Kidney epithelial cell (primary cell): ENCODE results near the gene RAPGEFL1. TPM values are rescaled to one million over a fixed set of nuclear protein-coding genes. Genes with fewer than 3 reads are reported as not detected.

ENCODE experiments used
- DNase-seq: peaks from one replicate; pipeline ENCODE4 v3.0.0-alpha.2; 2010; ENCODE audit warnings: low read depth
- H3K27me3 ChIP-seq: 2 replicates; pipeline ENCODE4 v1.6.0; 2011; ENCODE audit warnings: low read length; ENCODE audit not compliant: control insufficient read depth, insufficient read depth
- H3K36me3 ChIP-seq: 2 replicates; pipeline ENCODE4 v1.5.1; 2011; ENCODE audit warnings: low read length; ENCODE audit not compliant: control insufficient read depth, insufficient read depth
- H3K4me3 ChIP-seq: 2 replicates; pipeline ENCODE4 v1.5.1; 2011; ENCODE audit warnings: low read depth, mild to moderate bottlenecking, control low read depth, low read length
- total RNA-seq: library from RNA; depleted of rRNA; stranded (reverse); fragments of >200 nt; gene quantifications from 2 replicates; pipeline ENCODE4 v1.2.3, GENCODE V29; 2015
- TF ChIP-seq, protein P1 (sequence below): IDR thresholded peaks from 2 replicates; pipeline ENCODE4 v1.5.1; 2011; ENCODE audit warnings: mild to moderate bottlenecking, moderate library complexity, low read length, control low read depth, inconsistent platforms; ENCODE audit not compliant: insufficient read depth, poor library complexity, severe bottlenecking

Gene RAPGEFL1
- total RNA-seq, 1 donor from 2014 or later = 3.4 TPM

DNA sequence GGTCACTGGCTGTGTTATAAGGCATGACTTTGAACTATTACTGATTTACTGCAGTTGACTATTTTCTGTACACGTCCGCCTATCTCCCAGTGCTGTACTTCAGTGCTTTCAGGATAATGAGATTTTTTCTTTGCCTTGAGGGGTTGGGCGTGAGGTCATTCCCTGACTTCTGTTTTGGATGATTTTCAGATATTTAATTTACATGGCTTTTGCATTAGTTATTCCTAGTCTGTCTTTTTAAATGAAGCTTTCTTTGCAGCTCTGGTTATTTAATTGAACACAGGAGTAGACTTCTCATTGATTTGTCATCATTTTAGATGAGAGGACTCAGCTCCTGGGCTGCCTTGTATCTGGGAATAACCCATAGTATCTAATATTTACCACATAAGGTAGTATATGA lies 65.5 kb downstream of the RAPGEFL1 start:
- no peak for DNase-seq
- H3K4me3 ChIP-seq = no peak overlapping the region
- TF ChIP-seq, protein P1, sequence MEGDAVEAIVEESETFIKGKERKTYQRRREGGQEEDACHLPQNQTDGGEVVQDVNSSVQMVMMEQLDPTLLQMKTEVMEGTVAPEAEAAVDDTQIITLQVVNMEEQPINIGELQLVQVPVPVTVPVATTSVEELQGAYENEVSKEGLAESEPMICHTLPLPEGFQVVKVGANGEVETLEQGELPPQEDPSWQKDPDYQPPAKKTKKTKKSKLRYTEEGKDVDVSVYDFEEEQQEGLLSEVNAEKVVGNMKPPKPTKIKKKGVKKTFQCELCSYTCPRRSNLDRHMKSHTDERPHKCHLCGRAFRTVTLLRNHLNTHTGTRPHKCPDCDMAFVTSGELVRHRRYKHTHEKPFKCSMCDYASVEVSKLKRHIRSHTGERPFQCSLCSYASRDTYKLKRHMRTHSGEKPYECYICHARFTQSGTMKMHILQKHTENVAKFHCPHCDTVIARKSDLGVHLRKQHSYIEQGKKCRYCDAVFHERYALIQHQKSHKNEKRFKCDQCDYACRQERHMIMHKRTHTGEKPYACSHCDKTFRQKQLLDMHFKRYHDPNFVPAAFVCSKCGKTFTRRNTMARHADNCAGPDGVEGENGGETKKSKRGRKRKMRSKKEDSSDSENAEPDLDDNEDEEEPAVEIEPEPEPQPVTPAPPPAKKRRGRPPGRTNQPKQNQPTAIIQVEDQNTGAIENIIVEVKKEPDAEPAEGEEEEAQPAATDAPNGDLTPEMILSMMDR = no peak
- no peaks in the 10 kb centered on the region for H3K27me3 ChIP-seq
- peaks cover 1% of the 10 kb centered on the region for H3K36me3 ChIP-seq

DNA sequence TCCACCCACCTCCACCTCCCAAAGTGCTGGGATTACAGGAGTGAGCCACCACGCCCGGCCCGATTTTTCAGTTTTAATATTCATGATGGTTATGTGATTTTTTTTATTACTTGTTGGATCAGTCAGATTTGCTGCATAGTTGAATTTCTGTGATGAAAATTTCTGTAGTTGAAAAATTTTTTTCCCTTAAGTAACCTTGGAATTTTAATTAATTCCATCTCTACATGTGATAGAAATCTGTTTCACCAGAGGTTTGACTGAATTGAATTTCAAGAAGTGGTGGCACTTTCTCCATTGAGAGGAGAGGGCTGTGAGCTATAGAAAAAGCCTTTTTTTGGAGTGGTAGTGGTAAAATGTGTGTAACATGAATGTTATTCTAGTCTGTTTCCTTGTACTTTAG lies 66.5 kb downstream of the RAPGEFL1 start:
- TF ChIP-seq, protein P1 = no peak
- Histone ChIP-seq H3K36me3 (peaks cover 1% of the 10 kb centered on the region), H3K27me3 (no peaks in the 10 kb centered on the region), H3K4me3 (no peak overlapping the region)
- DNase-seq = no peak

DNA sequence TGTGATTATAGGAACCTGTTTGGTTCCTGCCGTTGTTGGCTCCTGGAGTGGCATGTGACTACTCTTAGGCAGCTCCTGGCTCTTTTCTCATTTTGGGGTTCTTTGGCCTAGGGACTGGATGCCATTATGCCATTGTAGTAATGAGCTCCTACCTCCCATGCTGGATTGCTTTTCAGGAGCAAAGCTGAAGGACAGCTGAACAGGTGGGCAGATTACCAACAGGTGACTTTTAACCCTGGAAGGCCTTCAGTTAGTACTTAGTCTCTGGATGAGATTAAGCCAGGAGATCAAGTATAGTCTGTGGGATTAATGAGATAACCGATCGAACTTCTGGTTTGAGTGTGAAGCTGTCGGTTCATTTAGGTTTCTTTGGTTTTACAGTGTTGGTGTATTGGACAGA lies 67.0 kb downstream of the RAPGEFL1 start:
- H3K36me3 ChIP-seq = peaks cover 1% of the 10 kb centered on the region
- H3K4me3 ChIP-seq = no peak overlapping the region
- H3K27me3 ChIP-seq = no peaks in the 10 kb centered on the region
- DNase-seq = no peak
- TF ChIP-seq, protein P1 = no peak

Other genes with a start within 250 kb of the RAPGEFL1 start
- gene ORMDL3, start 249.9 kb upstream of the RAPGEFL1 start, total RNA-seq = 37.9 and 38.5 TPM in 2 replicates
- gene LRRC3C, start 249.7 kb upstream of the RAPGEFL1 start, total RNA-seq = not detected in 2 replicates
- not detected in 2 replicates for gene GSDMA, start 214.5 kb upstream of the RAPGEFL1 start, total RNA-seq
- gene PSMD3, start 196.7 kb upstream of the RAPGEFL1 start, total RNA-seq = 102 and 104 TPM in 2 replicates
- gene CSF3, start 162.0 kb upstream of the RAPGEFL1 start, total RNA-seq = not detected in 2 replicates
- 82.8 and 83.6 TPM in 2 replicates for gene MED24, start 123.1 kb upstream of the RAPGEFL1 start, total RNA-seq
- gene THRA, start 114.5 kb upstream of the RAPGEFL1 start, total RNA-seq = 5.3 and 7.1 TPM in 2 replicates
- gene NR1D1, start 76.9 kb upstream of the RAPGEFL1 start, total RNA-seq = 3.6 and 3.7 TPM in 2 replicates
- gene MSL1, start 55.5 kb upstream of the RAPGEFL1 start, total RNA-seq = 40.6 and 47.4 TPM in 2 replicates
- gene CASC3, start 36.9 kb upstream of the RAPGEFL1 start, total RNA-seq = 38.6 and 42.9 TPM in 2 replicates
- 12.6 and 13.9 TPM in 2 replicates for gene WIPF2, start 41.8 kb downstream of the RAPGEFL1 start, total RNA-seq
- 7.9 and 8.8 TPM in 2 replicates for gene CDC6, start 110.4 kb downstream of the RAPGEFL1 start, total RNA-seq
- 48.2 and 57.2 TPM in 2 replicates for gene RARA, start 131.7 kb downstream of the RAPGEFL1 start, total RNA-seq
- gene GJD3, start 187.3 kb downstream of the RAPGEFL1 start, total RNA-seq = 1.1 TPM in 1 of 2 replicates, not detected in the other
- gene TOP2A, start 240.4 kb downstream of the RAPGEFL1 start, total RNA-seq = 14.9 and 17.4 TPM in 2 replicates